ENCODE results near the gene ITGB7. TPM values are rescaled to one million over a fixed set of nuclear protein-coding genes. Genes with fewer than 3 reads are reported as not detected.
A peak's percentile ranks its signal among the peaks of the same experiment; 100 is the strongest.

The ITGB7 gene
- total and polyA plus RNA-seq, 11 donors = 0.12 to 11.6 (median 1.1) TPM

- peak overlapping the region in 11 of 12 donors; percentile 64 to 100 (median 98) for H3K27ac ChIP-seq
- 86 to 89% (median 88%) methylated on average over 6 to 8 of the region's 8 CpGs for WGBS, 4 donors
- DNase-seq = peak in 1 of 5 donors; percentile 15
- peaks cover 16 to 75% (median 54%) of the 10 kb centered on the region in 12 donors for H3K4me1 ChIP-seq
- ATAC-seq = no peak
- H3K9me3 ChIP-seq = no peaks in the 10 kb centered on the region
- H3K4me3 ChIP-seq = no peak overlapping the region
- H3K36me3 ChIP-seq = peaks cover 0 to 48% (median 38%) of the 10 kb centered on the region in 9 donors
- H3K27me3 ChIP-seq = no peaks in the 10 kb centered on the region
- intact Hi-C loops (cut with DNase I) = loop anchor here in 3 of 10 donors (2.0 to 10.0 kb wide), 3 partner anchors 35 to 289 kb away; partner anchors contain the start of genes NPFF (in 1 of the 3) and TARBP2 (in 1 of the 3)
- no peak for TF ChIP-seq POLR2A (IDR thresholded peaks at IDR 0.05)
- TF ChIP-seq CTCF (IDR thresholded peaks at IDR 0.05) = no peak
Measured at GRCh38 chr12:53215497-53215896, 8.4 kb upstream of the ITGB7 start.

- H3K4me3 ChIP-seq = peak overlapping the region in 8 of 12 donors; percentile 28 to 60 (median 43)
Measured at GRCh38 chr12:53214687-53215455, 7.8 kb upstream of the ITGB7 start.

GRCh38 chr12:53214221-53214620 lies 7.2 kb upstream of the ITGB7 start:
- 42 to 51% (median 49%) methylated on average over 5 of the region's 5 CpGs for WGBS, 4 donors
- H3K27me3 ChIP-seq = no peaks in the 10 kb centered on the region
- peak in 1 of 4 donors; percentile 41 for ATAC-seq
- DNase-seq = peak in 1 of 5 donors; percentile 42
- peaks cover 0 to 56% (median 45%) of the 10 kb centered on the region in 9 donors for H3K36me3 ChIP-seq
- H3K9me3 ChIP-seq = no peaks in the 10 kb centered on the region
- peak overlapping the region in 8 of 12 donors; percentile 28 to 60 (median 43) for H3K4me3 ChIP-seq
- H3K27ac ChIP-seq = peak overlapping the region; percentile 22 to 100 (median 98)
- TF ChIP-seq POLR2A (IDR thresholded peaks at IDR 0.05) (no peak), CTCF (IDR thresholded peaks at IDR 0.05) (no peak)
- H3K4me1 ChIP-seq = peaks cover 16 to 74% (median 54%) of the 10 kb centered on the region in 12 donors
- intact Hi-C loops (cut with DNase I) = loop anchor here in 7 of 10 donors (1.0 to 10.0 kb wide), 7 partner anchors 37 to 291 kb away; partner anchors contain the start of genes ESPL1 (in 3 of the 7), TARBP2 (in 2 of the 7) and NPFF (in 1 of the 7)

More at GRCh38 chr12:53214687-53215455, 7.8 kb upstream of the ITGB7 start:
- intact Hi-C loops (cut with DNase I) = loop anchor here in 7 of 10 donors (1.0 to 10.0 kb wide), 7 partner anchors 36 to 290 kb away; partner anchors contain the start of genes ESPL1 (in 3 of the 7), TARBP2 (in 2 of the 7) and NPFF (in 1 of the 7)
- TF ChIP-seq POLR2A (IDR thresholded peaks at IDR 0.05) (no peak), CTCF (IDR thresholded peaks at IDR 0.05) (no peak)
- Histone ChIP-seq H3K4me1 (peaks cover 16 to 73% (median 54%) of the 10 kb centered on the region in 12 donors), H3K27me3 (no peaks in the 10 kb centered on the region), H3K27ac (peak overlapping the region; percentile 22 to 100 (median 98)), H3K36me3 (peaks cover 0 to 54% (median 44%) of the 10 kb centered on the region in 9 donors), H3K9me3 (no peaks in the 10 kb centered on the region)
- ATAC-seq (peak; percentile 66 to 87 (median 72)), DNase-seq (peak; percentile 78 to 94 (median 90))
- WGBS, 4 donors = 45 to 56% (median 52%) methylated on average over 10 to 12 of the region's 12 CpGs
